ENCODE data around the gene OSR1.
A peak's percentile ranks its signal among the peaks of the same experiment; 100 is the strongest.
"Not testable (repeated sequence)": the region's sequence is repeated elsewhere in the genome, so short reads cannot be mapped to it uniquely, and the experiment has no call there.

Gene OSR1

DNA sequence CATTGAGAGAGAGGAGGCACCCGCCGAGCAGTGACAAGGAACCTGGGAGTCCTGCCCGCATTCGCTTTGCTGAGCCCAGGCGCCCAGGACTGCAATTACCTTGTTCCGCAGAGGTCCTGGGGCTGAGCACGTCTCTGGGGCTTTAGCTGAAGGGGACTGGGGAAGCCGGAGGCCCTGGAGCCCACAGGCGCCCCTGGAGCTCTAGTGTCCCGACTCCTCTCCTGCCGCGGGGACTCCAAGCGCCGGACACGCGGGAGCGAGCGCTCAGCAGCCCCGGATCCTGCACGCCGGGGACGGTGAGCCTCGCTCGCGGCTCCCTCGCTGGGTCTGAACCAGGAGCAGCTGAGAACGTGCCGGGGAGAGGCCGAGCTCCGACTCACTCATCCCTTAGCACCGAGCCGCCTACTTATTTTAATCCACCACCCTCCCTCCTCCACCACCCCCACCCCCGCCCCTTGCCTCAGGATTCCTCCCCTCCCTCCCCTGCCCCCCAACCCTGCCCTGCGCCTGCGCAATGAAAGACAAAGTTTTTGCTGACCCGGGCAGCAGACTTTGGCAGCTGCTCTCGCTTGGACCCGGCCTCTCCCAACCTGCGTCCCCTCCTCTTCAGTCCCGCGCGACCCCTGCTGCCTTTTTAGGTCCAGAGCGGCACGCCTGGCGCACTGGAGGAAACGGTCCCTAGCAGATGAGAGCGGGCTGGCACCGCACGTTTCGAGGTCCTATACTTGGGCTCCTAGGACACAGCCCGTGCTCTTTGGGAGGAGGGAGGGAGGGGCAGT, at the start of gene OSR1:
Gene OSR1 (minus strand): TSS at position 382 of the 779 bp plus-strand sequence. CDS start 4,818 bp downstream, outside the sequence.
- DNase-seq = no peak

DNA sequence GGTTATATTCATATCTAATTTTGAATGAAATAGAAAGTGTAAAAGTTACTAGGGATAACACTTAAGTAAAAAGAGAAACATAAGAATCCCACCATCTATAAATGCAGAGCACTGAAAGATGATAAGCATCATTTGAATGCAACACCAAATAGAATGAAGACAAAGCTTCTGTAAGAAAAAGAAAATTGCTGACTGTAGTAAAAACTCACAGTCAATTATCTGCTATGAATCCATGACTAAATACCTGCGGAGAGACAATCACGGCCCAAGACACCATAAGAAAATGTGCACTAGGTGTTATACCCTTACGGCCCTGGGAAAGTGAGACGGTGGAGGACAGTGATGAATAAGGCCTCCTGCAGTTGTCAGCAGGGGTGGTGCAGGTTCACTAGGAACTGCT, 45.4 kb upstream of the OSR1 start:
- no peak for DNase-seq

DNA sequence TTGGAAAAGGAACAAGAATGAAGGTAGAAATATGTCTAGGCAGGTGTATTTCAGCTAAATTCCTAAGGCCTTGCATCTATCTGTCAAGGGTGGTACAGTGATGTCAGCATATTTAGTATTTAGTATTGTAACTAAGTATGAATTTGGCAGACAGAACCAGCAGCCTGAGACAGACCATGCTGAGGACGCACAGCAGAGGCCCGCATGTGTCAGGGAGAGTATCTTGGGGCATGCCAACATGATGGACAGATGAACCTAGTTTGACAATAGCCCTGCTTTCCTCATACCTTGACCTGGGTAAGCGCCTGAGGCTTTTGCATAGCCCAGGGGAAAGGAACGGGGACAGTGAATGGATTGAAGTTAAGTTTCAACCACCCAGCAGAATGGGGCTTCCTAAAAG, 33.8 kb upstream of the OSR1 start:
- DNase-seq = no peak

DNA sequence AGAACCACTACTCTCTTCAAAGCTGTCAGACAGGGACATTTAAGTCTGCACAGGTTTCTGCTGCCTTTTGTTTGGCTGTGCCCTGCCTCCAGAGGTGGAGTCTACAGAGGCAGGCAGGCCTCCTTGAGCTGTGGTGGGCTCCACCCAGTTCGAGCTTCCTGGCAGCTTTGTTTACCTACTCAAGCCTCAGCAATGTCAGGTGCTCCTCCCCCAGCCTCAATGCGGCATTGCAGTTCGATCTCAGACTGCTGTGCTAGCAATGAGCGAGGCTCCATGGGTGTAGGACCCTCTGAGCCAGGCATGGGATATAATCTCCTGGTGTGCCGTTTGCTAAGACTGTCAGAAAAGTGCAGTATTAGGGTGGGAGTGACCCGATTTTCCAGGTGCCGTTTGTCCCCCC, 31.0 kb upstream of the OSR1 start:
- not testable (repeated sequence) for DNase-seq

DNA sequence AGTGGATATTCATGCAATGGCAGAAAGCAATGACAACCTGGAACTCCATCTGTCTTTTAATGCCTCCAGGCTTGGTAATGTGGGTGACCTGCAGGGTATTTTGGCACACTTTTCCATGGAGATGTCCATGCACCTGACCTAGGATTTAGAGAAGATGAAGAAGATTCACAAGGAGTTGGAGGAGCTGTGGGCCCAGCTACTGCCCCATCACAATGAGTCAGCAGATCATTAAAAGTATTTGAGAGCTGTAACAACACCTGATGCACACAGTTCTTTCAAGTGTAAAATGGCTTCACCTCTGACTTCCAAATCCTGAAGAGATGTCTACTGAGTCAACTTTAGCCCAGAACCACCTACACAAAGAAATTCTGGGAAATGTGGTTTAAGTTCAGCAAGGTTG, 22.1 kb upstream of the OSR1 start:
- DNase-seq = no peak

DNA sequence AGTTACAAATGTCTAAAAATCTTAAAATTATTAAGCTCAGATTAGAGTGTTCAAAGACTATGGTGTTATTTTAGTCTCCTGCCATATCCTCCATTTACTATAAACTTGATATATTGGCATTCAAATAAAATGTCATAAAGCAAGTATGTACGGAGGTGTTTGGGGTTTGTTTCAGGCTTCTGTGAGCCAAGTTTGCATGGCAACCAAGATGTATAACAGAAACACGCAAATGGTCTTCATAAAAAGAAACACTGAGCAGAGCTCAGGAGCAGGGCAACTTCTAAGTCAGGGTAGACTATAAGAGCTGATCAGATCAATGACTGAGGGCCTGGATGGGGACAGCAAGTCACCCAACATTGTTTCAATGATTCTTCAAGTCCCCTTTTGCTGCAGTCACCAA, 20.5 kb upstream of the OSR1 start:
- no peak for DNase-seq

DNA sequence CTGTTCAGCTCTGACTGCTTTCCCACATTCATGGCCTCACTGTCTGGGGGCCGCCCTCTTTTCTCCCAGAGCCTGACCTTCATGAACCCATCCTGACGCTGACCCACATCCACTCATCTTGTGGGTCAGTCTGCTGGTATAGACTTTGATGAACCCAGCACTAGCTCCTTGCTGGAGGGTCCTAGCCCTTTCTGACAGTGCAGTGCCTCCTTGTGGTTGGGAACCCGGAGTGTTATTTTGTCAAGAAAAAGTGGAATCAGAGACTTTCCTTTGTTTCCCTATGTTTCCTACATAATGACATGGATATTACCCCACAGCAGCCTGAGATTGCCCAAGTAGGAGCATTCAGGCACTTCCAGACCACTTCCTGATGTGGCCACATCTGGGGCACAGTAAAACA, 19.3 kb upstream of the OSR1 start:
- DNase-seq = no peak

DNA sequence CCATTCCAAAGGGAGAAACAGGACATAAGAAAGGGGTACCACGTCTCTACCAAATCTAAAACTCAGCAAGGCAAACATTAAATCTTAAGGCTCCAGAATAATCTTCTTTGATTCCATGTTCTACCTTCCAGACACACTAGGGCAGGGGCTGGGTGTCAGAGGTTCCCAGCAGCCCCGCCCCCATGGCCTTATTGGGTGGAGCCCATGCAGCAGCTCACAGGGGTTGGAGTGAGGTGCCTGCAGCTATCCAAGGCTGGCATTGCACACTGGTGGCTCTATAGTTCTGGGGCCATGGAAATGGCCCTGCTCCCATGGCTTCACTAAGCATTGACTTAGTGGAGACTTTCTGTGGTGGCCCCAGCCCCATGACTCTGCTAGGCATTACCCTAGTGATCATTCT, 14.9 kb upstream of the OSR1 start:
- no peak for DNase-seq

DNA sequence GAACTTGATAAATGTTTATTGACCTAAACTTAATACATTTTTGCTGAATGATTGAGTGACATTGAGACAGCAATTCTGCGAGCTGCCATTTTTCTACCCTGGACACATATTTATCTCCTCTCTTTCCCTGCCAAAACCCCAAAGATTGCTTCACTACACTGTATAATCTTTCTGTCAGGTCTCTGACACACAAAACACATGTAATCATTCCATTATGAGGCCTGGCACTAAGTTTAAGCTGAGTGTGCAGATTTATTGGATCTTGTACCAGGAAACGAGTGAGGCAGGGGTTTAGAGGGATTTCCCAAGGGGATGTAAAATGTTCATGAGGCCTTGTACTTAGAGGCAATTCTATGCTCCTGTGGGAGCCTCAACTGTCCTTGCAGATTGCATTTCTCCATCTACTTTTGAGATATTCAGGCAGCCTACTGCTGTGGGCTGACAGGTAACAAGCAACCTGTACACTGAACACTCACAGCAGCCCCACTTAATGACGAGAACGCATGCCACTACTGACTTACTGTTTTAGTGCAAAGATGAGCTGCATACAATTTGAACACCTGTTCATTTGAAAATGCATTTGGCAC, 13.7 kb upstream of the OSR1 start:
- no peak for DNase-seq

DNA sequence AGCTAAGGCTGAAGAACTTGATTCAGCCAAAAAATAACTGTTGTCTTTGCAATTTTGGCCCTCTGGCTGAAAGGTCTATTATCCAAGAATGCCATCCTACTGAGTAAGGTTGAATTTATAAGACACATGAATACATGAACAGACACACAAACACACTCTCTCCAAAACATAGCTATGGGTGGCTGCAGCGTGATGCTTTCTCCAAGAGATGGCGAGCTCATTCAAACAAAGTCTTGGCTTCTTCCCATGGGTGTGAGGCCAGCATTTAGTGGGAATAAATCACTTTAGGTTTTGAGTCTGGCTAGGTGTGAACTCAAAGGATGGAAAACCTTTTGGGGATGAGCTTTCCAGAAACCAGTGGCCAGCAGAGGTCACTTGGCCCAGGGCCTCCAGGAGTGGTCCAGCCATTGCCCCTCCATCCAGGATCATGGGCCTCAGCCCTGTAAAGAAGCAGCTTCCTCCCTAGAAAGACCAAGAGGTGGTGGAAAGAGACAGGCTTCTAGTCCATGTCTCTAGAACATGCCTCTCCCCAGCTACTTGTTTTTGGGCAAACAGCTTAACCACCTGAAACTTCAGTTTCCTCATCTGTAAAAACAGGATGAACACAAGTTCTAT, 11.0 kb upstream of the OSR1 start:
- peak; percentile 7 for DNase-seq

DNA sequence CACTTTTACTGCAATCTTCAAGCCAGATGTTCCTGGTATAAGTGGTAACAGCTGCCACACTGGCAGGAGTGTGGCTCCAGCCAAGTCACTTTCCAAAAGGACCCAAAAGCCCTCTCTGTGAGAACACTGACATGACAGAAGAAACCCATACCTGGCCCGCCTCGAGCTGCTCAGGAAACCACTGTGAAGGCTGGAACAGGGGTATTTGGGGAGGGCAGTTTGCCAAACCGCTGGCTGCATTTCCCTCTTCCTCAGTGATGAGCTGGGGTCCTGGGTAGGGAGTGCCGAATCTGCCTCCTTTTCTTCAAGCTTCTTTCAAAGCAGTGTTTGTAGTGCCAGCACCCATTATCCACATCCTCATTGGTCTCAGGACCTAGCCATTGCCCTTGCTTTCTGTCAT, 10.3 kb upstream of the OSR1 start:
- DNase-seq = no peak

DNA sequence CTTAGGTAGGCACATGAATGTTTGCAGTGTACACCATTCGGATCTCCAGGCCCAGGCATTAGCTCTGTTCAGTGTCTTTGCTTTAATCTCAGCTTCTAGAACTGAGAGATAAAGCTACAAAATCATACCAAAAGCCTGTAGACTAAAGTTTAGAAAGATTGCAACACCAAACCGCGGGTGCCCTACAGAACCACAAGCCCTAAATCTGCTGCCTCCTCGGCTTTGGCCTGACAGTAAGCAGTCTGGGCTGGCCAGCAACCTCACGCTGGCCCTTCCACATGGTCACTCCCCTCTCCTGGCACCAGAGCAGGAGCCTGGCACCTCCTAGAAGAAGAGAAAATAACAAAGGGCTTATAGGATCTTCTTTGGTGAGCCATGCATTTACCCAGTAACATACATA, 8.9 kb upstream of the OSR1 start:
- no peak for DNase-seq

DNA sequence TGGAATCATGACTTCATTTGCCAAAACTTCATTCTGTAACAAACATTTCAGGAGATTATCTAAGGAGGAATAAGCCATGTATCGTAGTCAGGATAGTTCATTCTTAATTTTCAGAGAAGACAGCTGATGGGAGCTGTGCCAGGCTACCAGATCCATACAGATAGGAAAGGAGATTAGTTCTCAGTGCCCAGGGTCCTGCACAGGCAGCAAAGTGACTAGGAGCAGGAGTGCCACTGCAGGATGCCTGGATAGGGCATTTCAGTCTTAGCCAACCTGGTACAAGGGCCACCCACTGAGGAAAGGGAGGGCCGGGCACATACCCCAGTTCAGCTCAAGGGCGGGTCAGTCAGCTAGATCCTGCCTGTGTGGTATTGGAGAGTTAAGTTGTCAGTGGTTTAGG, 6.7 kb upstream of the OSR1 start:
- DNase-seq = no peak

DNA sequence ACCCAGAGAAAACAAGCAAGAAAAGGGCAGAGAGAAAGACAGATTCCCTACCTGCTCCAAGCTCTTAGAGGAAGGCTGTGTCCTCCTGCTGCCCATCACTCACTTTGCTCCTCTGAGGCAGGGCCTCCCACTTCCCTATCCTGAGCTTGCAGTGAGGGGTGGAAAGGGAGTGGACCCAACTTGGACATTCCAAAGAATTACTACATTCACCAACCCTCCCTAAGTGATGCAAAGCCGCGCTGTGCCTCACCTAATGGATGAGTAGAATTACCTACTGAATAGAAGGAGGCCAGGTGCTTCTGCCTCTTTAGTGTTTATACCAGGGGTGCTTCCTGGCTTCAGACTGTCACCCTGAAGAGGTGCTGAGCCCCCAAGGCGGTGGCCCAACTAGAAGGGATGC, 5.6 kb upstream of the OSR1 start:
- no peak for DNase-seq

DNA sequence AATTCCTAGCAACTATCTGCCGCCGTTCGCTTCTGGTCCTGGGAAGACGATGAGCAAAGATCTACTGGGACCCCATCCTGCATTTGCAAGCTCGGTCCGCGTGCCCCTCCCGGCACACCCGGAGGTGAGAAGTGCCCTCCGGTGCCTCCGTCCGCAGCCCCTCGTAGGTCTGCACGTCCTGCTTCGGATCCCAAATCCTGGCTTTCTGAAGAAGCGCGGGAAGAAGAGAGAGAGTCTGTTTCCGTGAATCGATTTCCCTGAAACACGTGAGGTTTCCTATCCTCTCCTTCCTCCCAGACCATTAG, 5.0 kb upstream of the OSR1 start:
- no peak for DNase-seq

DNA sequence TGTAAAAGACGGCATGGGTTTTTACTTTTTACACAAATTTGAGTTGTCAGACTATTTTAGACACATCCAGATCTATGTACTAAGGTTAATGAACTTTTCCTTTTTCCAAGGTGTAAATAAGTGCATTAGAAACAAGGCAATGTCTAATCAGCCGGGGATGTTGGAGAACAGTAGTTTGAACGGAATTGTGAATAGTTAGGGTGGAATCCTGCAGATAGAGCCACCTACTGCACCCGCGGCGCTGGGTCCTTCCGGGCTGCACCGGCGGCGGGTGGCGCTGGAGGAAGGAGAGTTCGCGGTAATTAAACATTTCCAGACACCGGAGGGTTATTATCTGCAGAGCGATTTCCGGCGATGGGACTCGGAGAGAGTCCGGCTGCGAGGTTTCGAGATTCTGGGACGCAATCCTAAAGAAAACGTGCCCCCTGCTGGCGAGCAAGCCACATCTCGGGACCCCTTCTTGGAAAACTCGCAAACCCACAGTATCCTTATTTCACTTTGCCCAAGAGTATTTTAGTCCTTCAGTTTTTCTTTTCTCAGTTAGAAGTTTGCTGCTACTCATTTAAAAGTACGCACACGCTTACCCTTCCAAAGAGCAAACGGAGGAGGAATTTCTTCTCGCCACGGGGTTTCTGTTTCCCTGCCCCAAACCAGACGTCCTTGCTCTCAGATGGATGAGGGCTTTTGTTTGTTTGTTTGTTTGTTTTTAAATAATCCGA, 4.5 kb upstream of the OSR1 start:
- DNase-seq = peak; percentile 49

DNA sequence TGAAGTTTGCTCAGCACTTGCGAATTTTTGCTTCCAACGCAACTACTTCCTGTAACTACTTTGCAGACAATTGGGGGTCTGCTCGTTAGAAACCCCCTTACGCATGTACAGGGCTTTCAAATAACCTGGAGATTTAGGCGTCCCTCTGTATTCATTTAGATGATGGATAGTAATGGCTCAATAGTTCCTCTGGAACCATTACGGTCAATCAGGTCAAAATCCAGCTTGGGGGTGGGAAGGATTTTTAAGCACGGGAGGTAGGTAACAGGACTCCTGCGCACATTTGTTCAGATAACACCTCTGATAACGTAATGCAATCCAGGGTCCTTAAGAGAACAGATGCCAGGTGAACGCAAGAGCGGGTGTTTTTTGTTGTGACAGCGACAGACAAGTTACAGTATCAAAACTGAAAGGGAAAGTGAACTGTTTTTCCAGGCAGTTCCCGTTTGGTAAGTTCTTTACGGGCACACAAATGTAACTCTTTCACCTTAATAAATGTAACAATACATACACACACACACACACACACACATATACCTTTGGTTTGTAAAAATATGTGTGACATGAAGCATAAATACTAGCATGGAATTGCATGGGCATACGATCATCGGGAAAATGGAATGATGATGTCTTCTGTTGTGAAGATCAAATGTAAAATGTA, 3.8 kb upstream of the OSR1 start:
- peak; percentile 73 for DNase-seq

DNA sequence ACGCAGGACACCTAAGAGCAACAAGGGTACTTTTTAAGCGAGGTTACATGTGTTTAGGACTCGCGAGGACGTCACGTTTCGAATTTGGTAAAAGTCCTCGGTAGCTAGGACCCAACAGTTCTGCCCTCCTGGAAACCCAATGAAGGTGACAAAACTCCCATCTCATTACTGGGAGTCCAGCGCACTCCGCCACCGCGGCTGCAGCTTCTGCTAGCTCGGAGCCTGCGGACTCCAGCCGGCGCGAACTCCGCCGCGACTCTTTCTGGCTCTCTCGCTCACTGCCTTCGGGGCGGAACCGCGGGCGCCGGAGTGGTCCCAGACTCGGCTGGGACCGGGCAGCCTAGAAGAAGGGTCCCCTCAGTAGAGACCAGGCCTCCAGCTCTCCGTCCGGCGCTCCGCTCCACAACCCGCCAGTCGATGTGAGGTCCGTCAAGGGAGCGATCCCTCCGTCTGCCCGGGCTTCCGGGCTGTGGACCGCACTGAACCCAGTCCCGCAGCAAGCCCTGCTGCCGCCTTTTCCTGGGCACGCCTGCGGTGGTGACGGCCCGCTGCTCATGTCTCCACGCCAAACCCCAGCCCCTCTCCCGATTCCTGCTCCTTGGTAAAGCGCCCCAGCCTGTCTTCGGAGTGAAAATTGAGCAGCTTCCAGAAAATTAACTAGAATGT, 3.0 kb upstream of the OSR1 start:
- DNase-seq = no peak

DNA sequence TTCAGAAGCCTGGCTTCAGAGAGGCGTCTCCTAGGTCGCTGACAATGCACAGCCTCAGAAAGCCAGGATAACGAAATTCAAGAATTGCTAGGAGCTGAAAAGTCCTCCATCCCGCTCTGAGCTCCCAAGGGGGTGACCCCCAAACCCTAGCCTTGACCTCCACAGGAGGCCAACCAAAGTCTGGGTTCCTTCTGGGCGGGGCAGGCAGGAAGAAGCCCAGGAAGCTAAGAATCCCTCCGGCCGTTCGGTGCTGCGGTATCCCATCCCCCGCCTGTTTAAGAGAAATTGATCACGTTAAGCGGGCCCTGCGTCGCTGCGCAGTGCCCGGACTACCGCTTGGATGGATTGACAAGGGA, 2.5 kb upstream of the OSR1 start:
- no peak for DNase-seq

DNA sequence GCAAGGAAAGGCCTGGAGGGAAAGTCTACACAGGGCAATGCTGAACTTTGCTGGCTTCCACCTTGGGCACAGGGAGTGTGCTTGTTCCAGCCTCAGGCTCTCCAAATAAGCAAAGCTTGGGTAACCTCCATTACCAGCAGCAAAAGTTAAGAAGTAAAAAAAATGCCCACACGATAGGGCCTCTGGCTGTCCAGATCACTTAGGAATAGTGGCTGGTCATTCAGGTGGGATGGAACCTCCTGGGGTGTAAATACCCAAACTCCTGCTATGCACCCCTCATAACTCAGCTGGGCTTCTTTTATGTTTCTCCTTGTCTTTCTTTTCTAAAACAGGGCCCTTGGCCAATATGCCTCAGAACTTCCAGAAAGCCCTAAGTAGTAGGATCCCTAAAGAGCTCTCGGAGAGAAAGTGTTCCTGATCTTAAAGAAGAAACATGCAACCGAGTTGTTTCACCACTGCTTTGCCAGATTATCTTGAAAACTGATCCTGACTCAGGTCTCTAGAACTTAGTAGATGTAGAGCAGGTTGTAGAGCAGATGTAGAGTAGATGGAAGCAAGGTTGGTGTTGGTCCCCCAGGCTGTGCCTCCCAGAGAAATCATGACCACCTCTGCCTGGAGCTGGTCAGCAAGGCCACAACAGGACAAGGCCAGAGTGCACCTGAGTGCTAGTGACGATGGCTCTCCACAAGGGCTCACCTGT, 2.0 kb upstream of the OSR1 start:
- no peak for DNase-seq

DNA sequence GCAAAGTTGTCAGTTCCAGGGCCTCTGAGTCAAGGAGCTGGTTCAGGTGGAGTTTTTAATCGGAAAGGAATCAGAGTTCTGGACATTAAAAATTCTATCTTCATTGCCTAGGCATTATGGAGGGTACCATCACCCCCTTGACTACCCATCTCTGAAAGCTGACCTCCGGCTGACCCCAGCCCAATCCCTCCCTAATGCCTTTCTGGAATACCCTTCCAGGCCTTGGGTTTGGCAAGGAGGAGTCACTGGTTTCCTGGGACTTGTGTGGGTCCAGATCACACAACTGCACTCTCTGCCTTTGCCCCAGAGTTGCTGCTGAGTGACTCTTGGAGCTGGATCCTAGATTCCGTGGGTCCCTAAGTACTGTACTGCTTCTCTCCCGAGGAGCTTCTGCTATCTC, 1.0 kb upstream of the OSR1 start:
- DNase-seq = no peak

DNA sequence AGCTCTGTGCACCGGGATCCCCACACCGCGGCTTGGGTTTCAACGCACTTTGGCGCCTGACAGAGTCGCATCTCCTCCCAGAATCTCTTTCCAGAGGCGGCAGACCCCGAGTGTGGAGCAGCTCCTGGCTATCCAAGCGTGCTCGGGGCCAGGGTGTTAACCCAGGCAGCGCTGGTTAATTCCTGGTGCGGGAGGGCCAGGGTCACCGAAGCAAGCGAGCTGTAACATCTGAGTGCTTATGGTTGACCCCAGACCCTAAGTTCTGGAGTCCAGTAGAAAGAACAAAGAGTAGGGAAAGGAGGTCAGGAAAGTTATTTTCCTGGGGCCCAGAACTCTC, 566 bp upstream of the OSR1 start:
- DNase-seq = no peak

All from NCI-H2029 treated with DMSO at 0.1 percent for 48 hours (cell line).